ENCODE results near the gene HARS1. TPM values are rescaled to one million over a fixed set of nuclear protein-coding genes. Genes with fewer than 3 reads are reported as not detected.
"Not testable (repeated sequence)": the region's sequence is repeated elsewhere in the genome, so short reads cannot be mapped to it uniquely, and the experiment has no call there.

The HARS1 gene
- total RNA-seq, 2 experiments from 2014 or later = 81.6 to 87.6 TPM

GRCh38 chr5:140632366-140633020 is 58.7 kb downstream of the HARS1 start:
- H3K9me3 Mint-ChIP-seq (ENCODE audit: insufficient read depth) = peaks cover 7% of the 10 kb centered on the region
- H3K27ac Mint-ChIP-seq = peak overlapping the region; percentile 57
- ChIA-PET CTCF (interaction anchor here (0.8 to 2.3 kb wide), 12 partner anchors 13 to 280 kb away, joined by 3 to 7 read pairs (median 4); partner anchors contain the start of genes EIF4EBP3, IK and NDUFA2), POLR2A (interaction anchor here (0.5 to 1.2 kb wide), 5 partner anchors 15 to 231 kb away, joined by 3 to 6 read pairs (median 3); partner anchors contain the start of genes ANKHD1, IK and NDUFA2)
- ATAC-seq (peak; percentile 84), DNase-seq (peak; percentile 59)
- peaks cover 2% of the 10 kb centered on the region for H3K36me3 Mint-ChIP-seq (ENCODE audit: low read depth)
- peaks cover 31% of the 10 kb centered on the region for H3K4me1 Mint-ChIP-seq (ENCODE audit: low read depth)
- peaks cover 24% of the 10 kb centered on the region for H3K27me3 Mint-ChIP-seq (ENCODE audit: low read depth)
- H3K4me3 Mint-ChIP-seq = peak overlapping the region; percentile 75

GRCh38 chr5:140631831-140632365 is 59.3 kb downstream of the HARS1 start:
- Mint-ChIP-seq H3K27me3 (ENCODE audit: low read depth) (peaks cover 27% of the 10 kb centered on the region), H3K4me3 (peak overlapping the region; percentile 75), H3K36me3 (ENCODE audit: low read depth) (peaks cover 2% of the 10 kb centered on the region), H3K4me1 (ENCODE audit: low read depth) (peaks cover 31% of the 10 kb centered on the region), H3K27ac (no peak overlapping the region), H3K9me3 (ENCODE audit: insufficient read depth) (peaks cover 13% of the 10 kb centered on the region)
- ATAC-seq (peak; percentile 54), DNase-seq (peak; percentile 42)
- CTCF ChIA-PET = interaction anchor here (1.1 to 2.3 kb wide), 7 partner anchors 14 to 268 kb away, joined by 3 to 7 read pairs (median 6); no protein-coding TSS in a partner anchor
- POLR2A ChIA-PET = interaction anchor here (1.0 to 1.2 kb wide), 3 partner anchors 15 to 231 kb away, joined by 3 to 6 read pairs (median 5); partner anchors contain the start of genes ANKHD1, IK and NDUFA2

GRCh38 chr5:140631036-140631417 is 60.1 kb downstream of the HARS1 start:
- peaks cover 28% of the 10 kb centered on the region for H3K27me3 Mint-ChIP-seq (ENCODE audit: low read depth)
- H3K4me1 Mint-ChIP-seq (ENCODE audit: low read depth) = peaks cover 31% of the 10 kb centered on the region
- ChIA-PET CTCF (interaction anchor here (0.6 to 2.3 kb wide), 5 partner anchors 44 to 287 kb away, joined by 3 to 7 read pairs (median 3); no protein-coding TSS in a partner anchor), POLR2A (no interaction called here)
- DNase-seq (no peak), ATAC-seq (no peak)
- no peak overlapping the region for H3K27ac Mint-ChIP-seq
- peaks cover 2% of the 10 kb centered on the region for H3K36me3 Mint-ChIP-seq (ENCODE audit: low read depth)
- peaks cover 16% of the 10 kb centered on the region for H3K9me3 Mint-ChIP-seq (ENCODE audit: insufficient read depth)
- H3K4me3 Mint-ChIP-seq = no peak overlapping the region

GRCh38 chr5:140630292-140631035 is 60.7 kb downstream of the HARS1 start:
- DNase-seq = no peak
- Mint-ChIP-seq H3K9me3 (ENCODE audit: insufficient read depth) (peaks cover 16% of the 10 kb centered on the region), H3K36me3 (ENCODE audit: low read depth) (peaks cover 2% of the 10 kb centered on the region), H3K4me3 (no peak overlapping the region), H3K27ac (no peak overlapping the region), H3K27me3 (ENCODE audit: low read depth) (peaks cover 31% of the 10 kb centered on the region), H3K4me1 (ENCODE audit: low read depth) (peaks cover 30% of the 10 kb centered on the region)
- CTCF ChIA-PET = interaction anchor here (0.7 to 2.3 kb wide), 5 partner anchors 8 to 286 kb away, joined by 3 to 7 read pairs (median 3); no protein-coding TSS in a partner anchor
- POLR2A ChIA-PET = no interaction called here
- no peak for ATAC-seq

- Mint-ChIP-seq H3K36me3 (ENCODE audit: low read depth) (peaks cover 2% of the 10 kb centered on the region), H3K27me3 (ENCODE audit: low read depth) (peaks cover 30% of the 10 kb centered on the region), H3K27ac (no peak overlapping the region), H3K9me3 (ENCODE audit: insufficient read depth) (peaks cover 16% of the 10 kb centered on the region), H3K4me3 (no peak overlapping the region), H3K4me1 (ENCODE audit: low read depth) (peaks cover 20% of the 10 kb centered on the region)
- no peak for ATAC-seq
- DNase-seq = no peak
- ChIA-PET POLR2A (no interaction called here), CTCF (no interaction called here)
Observed at GRCh38 chr5:140628711-140629110, 62.5 kb downstream of the HARS1 start.

- Mint-ChIP-seq H3K4me3 (no peak overlapping the region), H3K27ac (no peak overlapping the region), H3K27me3 (ENCODE audit: low read depth) (peaks cover 29% of the 10 kb centered on the region), H3K9me3 (ENCODE audit: insufficient read depth) (peaks cover 16% of the 10 kb centered on the region), H3K36me3 (ENCODE audit: low read depth) (peaks cover 2% of the 10 kb centered on the region), H3K4me1 (ENCODE audit: low read depth) (peaks cover 14% of the 10 kb centered on the region)
- CTCF ChIA-PET = no interaction called here
- POLR2A ChIA-PET = no interaction called here
- ATAC-seq (no peak), DNase-seq (no peak)
Observed at GRCh38 chr5:140627972-140628371, 63.2 kb downstream of the HARS1 start.

- H3K4me1 Mint-ChIP-seq (ENCODE audit: low read depth); CTCF ChIA-PET; ATAC-seq; DNase-seq; H3K27ac Mint-ChIP-seq; H3K4me3 Mint-ChIP-seq; H3K36me3 Mint-ChIP-seq (ENCODE audit: low read depth): not testable (repeated sequence)
- POLR2A ChIA-PET = interaction anchor here (0.7 kb wide), 1 partner anchor 12 kb away, joined by 3 read pairs; no protein-coding TSS in a partner anchor
- H3K27me3 Mint-ChIP-seq (ENCODE audit: low read depth) = peaks cover 25% of the 10 kb centered on the region
- peaks cover 16% of the 10 kb centered on the region for H3K9me3 Mint-ChIP-seq (ENCODE audit: insufficient read depth)
Observed at GRCh38 chr5:140624886-140625285, 66.3 kb downstream of the HARS1 start.

Small RNA genes within 50 kb of the gene (microRNA-seq; reads per million reads assigned to microRNA genes)
- 1.7 reads per million for gene MIR3655

Other genes with a start within 250 kb of the HARS1 start
- 1 to 10 TPM; 7.4 to 8.6 TPM for gene EIF4EBP3, start 143.7 kb downstream of the HARS1 start, total RNA-seq
- gene SRA1, start 133.9 kb downstream of the HARS1 start, total RNA-seq = 10 to 100 TPM; 42.7 to 43.4 TPM
- 10 to 100 TPM; 24.1 to 25.0 TPM for gene APBB3, start 126.8 kb downstream of the HARS1 start, total RNA-seq
- gene SLC35A4, start 126.5 kb downstream of the HARS1 start, total RNA-seq = 10 to 100 TPM; 88.9 to 98.2 TPM
- gene CD14, start 58.2 kb downstream of the HARS1 start, total RNA-seq = under 1 TPM; 0.42 to 0.45 TPM
- gene TMCO6, start 51.9 kb downstream of the HARS1 start, total RNA-seq = 10 to 100 TPM; 30.5 to 36.5 TPM
- gene NDUFA2, start 43.7 kb downstream of the HARS1 start, total RNA-seq = 10 to 100 TPM; 81.6 to 84.0 TPM
- 100 to 1,000 TPM in 1 of 2 experiments, 10 to 100 TPM in 1; 92.1 to 104 TPM for gene IK, start 43.5 kb downstream of the HARS1 start, total RNA-seq
- gene WDR55, start 26.5 kb downstream of the HARS1 start, total RNA-seq = 10 to 100 TPM; 40.1 to 41.1 TPM
- gene DND1, start 17.8 kb downstream of the HARS1 start, total RNA-seq = 1 to 10 TPM; 3.1 to 4.1 TPM
- gene HARS2, start 85 bp upstream of the HARS1 start, total RNA-seq = 10 to 100 TPM; 27.3 to 29.0 TPM
- gene ZMAT2, start 9.1 kb upstream of the HARS1 start, total RNA-seq = 10 to 100 TPM; 43.3 to 47.4 TPM
- not detected for gene PCDHA1, start 94.8 kb upstream of the HARS1 start, total RNA-seq
- not detected for gene PCDHA2, start 103.5 kb upstream of the HARS1 start, total RNA-seq
- not detected for gene PCDHA3, start 109.7 kb upstream of the HARS1 start, total RNA-seq
- not detected for gene PCDHA4, start 115.7 kb upstream of the HARS1 start, total RNA-seq
- not detected for gene PCDHA5, start 130.2 kb upstream of the HARS1 start, total RNA-seq
- gene PCDHA6, start 136.6 kb upstream of the HARS1 start, total RNA-seq = not detected
- gene PCDHA7, start 142.9 kb upstream of the HARS1 start, total RNA-seq = not detected
- not detected for gene PCDHA8, start 149.8 kb upstream of the HARS1 start, total RNA-seq
- gene PCDHA9, start 157.0 kb upstream of the HARS1 start, total RNA-seq = not detected
- gene PCDHA10, start 164.5 kb upstream of the HARS1 start, total RNA-seq = not detected
- gene PCDHA11, start 177.6 kb upstream of the HARS1 start, total RNA-seq = not detected
- not detected for gene PCDHA12, start 183.9 kb upstream of the HARS1 start, total RNA-seq
- not detected for gene PCDHA13, start 190.8 kb upstream of the HARS1 start, total RNA-seq
- gene PCDHAC1, start 234.9 kb upstream of the HARS1 start, total RNA-seq = not detected

Measured in activated CD8-positive, alpha-beta T cell treated with anti-CD3 and anti-CD28 coated beads, Interleukin-2, amount 10 ng/mL, durations not matched to agents 7 days and 5 days (primary cell).